Subcutaneous preadipocyte (primary cell): Measurements from ENCODE around the gene HECTD3. TPM values are rescaled to one million over a fixed set of nuclear protein-coding genes. Genes with fewer than 3 reads are reported as not detected.

Experiments used
- total RNA-seq: library from RNA; depleted of rRNA; stranded (reverse); fragments of >200 nt; gene quantifications from 2 replicates; pipeline ENCODE4 v1.2.3, GENCODE V29; 2012

HECTD3 gene
- 21.7 and 27.2 TPM in 2 replicates for total RNA-seq

GRCh38 chr1:45010855-45011811 lies at the start of gene HECTD3:
Gene HECTD3, minus strand, starts transcription at chr1:45011324. Its CDS starts 67 bp downstream, at chr1:45011257.

GRCh38 chr1:45011837-45012638 lies 914 bp upstream of the HECTD3 start, which contains the start of gene UROD:
Gene UROD, plus strand, starts transcription at chr1:45012254. Its CDS starts 12 bp downstream, at chr1:45012266.

Other genes with a start within 250 kb of the HECTD3 start
- 928 and 1,821 TPM in 2 replicates for gene RPS8, start 235.8 kb downstream of the HECTD3 start, total RNA-seq
- gene BEST4, start 223.2 kb downstream of the HECTD3 start, total RNA-seq, result not detected in 2 replicates
- gene PLK3, start 210.9 kb downstream of the HECTD3 start, total RNA-seq, result 23.1 and 41.8 TPM in 2 replicates
- gene DYNLT4, start 204.0 kb downstream of the HECTD3 start, total RNA-seq, result not detected in 2 replicates
- 3.7 and 7.4 TPM in 2 replicates for gene BTBD19, start 202.8 kb downstream of the HECTD3 start, total RNA-seq
- gene PTCH2, start 168.1 kb downstream of the HECTD3 start, total RNA-seq, result 0.20 and 0.37 TPM in 2 replicates
- gene EIF2B3, start 24.7 kb downstream of the HECTD3 start, total RNA-seq, result 44.4 and 47.0 TPM in 2 replicates
- 112 and 128 TPM in 2 replicates for gene UROD, start 930 bp upstream of the HECTD3 start, total RNA-seq
- 0.20 and 0.37 TPM in 2 replicates for gene ZSWIM5, start 195.3 kb upstream of the HECTD3 start, total RNA-seq